Epidermal melanocyte (primary cell): Measurements from ENCODE around the gene RFX2.

Experiments used
- DNase-seq: peaks from one replicate; pipeline ENCODE4 v3.0.0; 2011; ENCODE audit warnings: low spot score; ENCODE audit not compliant: insufficient read length

RFX2 gene

GRCh38 chr19:6060600-6061375 lies 49.5 kb downstream of the RFX2 start:
- DNase-seq = no peak

- DNase-seq = no peak
These were observed 50.2 kb downstream of the RFX2 start for GRCh38 chr19:6059988-6060599.

- DNase-seq = no peak
These were observed 50.8 kb downstream of the RFX2 start for GRCh38 chr19:6059396-6059947.

- no peak for DNase-seq
These were observed 51.6 kb downstream of the RFX2 start for GRCh38 chr19:6058518-6059201.

- DNase-seq = no peak
These were observed 52.4 kb downstream of the RFX2 start for GRCh38 chr19:6057651-6058517.

GRCh38 chr19:6056801-6057650 lies 53.3 kb downstream of the RFX2 start:
- no peak for DNase-seq

GRCh38 chr19:6056282-6056741 lies 54.0 kb downstream of the RFX2 start:
- DNase-seq = no peak

GRCh38 chr19:6055013-6055795 lies 55.1 kb downstream of the RFX2 start:
- DNase-seq = no peak

- peak; percentile 86 for DNase-seq
These were observed 61.4 kb downstream of the RFX2 start for GRCh38 chr19:6048793-6049405.

GRCh38 chr19:6048348-6048747 lies 62.0 kb downstream of the RFX2 start:
- DNase-seq = no peak

GRCh38 chr19:6047741-6048251 lies 62.5 kb downstream of the RFX2 start:
- DNase-seq = no peak

- no peak for DNase-seq
These were observed 63.0 kb downstream of the RFX2 start for GRCh38 chr19:6047256-6047655.

- DNase-seq = no peak
These were observed 65.2 kb downstream of the RFX2 start for GRCh38 chr19:6045108-6045507.

GRCh38 chr19:6044056-6044805 lies 66.1 kb downstream of the RFX2 start:
- DNase-seq = no peak

- no peak for DNase-seq
These were observed 67.2 kb downstream of the RFX2 start for GRCh38 chr19:6042776-6043726.

GRCh38 chr19:6041991-6042481 lies 68.3 kb downstream of the RFX2 start:
- no peak for DNase-seq

- DNase-seq = no peak
These were observed 69.2 kb downstream of the RFX2 start for GRCh38 chr19:6041071-6041470.
